ENCODE data around the gene BEND6. TPM values are rescaled to one million over a fixed set of nuclear protein-coding genes. Genes with fewer than 3 reads are reported as not detected.

Gene BEND6
- total and polyA plus RNA-seq, 2 of the 8 experiments (the other 6 are each of a cell fraction or from before 2014, with no cell fraction given) = 0.71 to 2.1 TPM

GRCh38 chr6:57033228-57033627 is 78.3 kb downstream of the BEND6 start:
- Histone ChIP-seq H2BK15ac (ENCODE audit: low read length) (no peak overlapping the region), H3K79me1 (ENCODE audit: low read depth, low read length) (no peaks in the 10 kb centered on the region), H3K23me2 (ENCODE audit: low read depth, low read length) (no peaks in the 10 kb centered on the region), H3K56ac (replicated peaks; ENCODE audit: insufficient read length, low read depth, low read length) (no peak overlapping the region), H3K18ac (ENCODE audit: extremely low read depth, low read length) (no peak overlapping the region), H4K5ac (ENCODE audit: insufficient read length, low read depth, low read length) (no peak overlapping the region), H3K79me2 (ENCODE audit: control insufficient read depth in 1 of 2, insufficient read depth in 2 of 2, low read length in 2 of 2) (no peaks in the 10 kb centered on the region), H2BK120ac (replicated peaks; ENCODE audit: low read depth, low read length) (no peak overlapping the region), H3K4me1 (replicated peaks in 1 of 4; ENCODE audit: control insufficient read depth in 3 of 4, insufficient read depth in 4 of 4, low read length in 3 of 4) (peaks cover 0 to 4% (median 0%) of the 10 kb centered on the region in 4 experiments; a peak in 1 of 7 replicates), H2BK5ac (ENCODE audit: low read depth, low read length) (no peak overlapping the region), H3K36me3 (ENCODE audit: control insufficient read depth in 2 of 4, insufficient read depth in 4 of 4, low read length in 3 of 4) (no peaks in the 10 kb centered on the region), H3K27me3 (replicated peaks in 1 of 4; ENCODE audit: control insufficient read depth in 3 of 4, extremely low read depth in 1 of 4, insufficient read depth in 3 of 4, low read length in 3 of 4) (no peaks in the 10 kb centered on the region), H3K27ac (ENCODE audit: low read depth, low read length) (no peak overlapping the region), H3K4ac (replicated peaks; ENCODE audit: insufficient read length, low read depth, low read length) (no peak overlapping the region), H3K14ac (ENCODE audit: insufficient read length) (no peak overlapping the region), H2BK12ac (ENCODE audit: low read depth, low read length) (no peak overlapping the region), H4K20me1 (replicated peaks in 1 of 2; ENCODE audit: control insufficient read depth in 1 of 2, insufficient read depth in 2 of 2, low read length in 2 of 2) (no peaks in the 10 kb centered on the region), H3K23ac (ENCODE audit: insufficient read length) (no peak overlapping the region), H4K8ac (ENCODE audit: extremely low read depth, insufficient read depth, low read length) (no peak overlapping the region), H2AK5ac (ENCODE audit: low read depth, low read length) (no peak overlapping the region), H3K9ac (replicated peaks in 1 of 4; ENCODE audit: extremely low read depth in 1 of 4, low read depth in 3 of 4, low read length in 3 of 4) (no peak overlapping the region), H2BK20ac (ENCODE audit: low read length) (no peak overlapping the region), H3K9me3 (ENCODE audit: insufficient read depth in 2 of 2, low read depth in 1 of 2, low read length in 1 of 2) (no peaks in the 10 kb centered on the region), H3K4me3 (ENCODE audit: extremely low read depth in 1 of 4, insufficient read depth in 2 of 4, low read depth in 3 of 4, low read length in 4 of 4) (no peak overlapping the region), H4K91ac (replicated peaks; ENCODE audit: insufficient read length, low read length) (no peak overlapping the region), H3K4me2 (ENCODE audit: insufficient read depth in 1 of 2, low read depth in 2 of 2, low read length in 2 of 2) (no peak overlapping the region), H2AFZ (ENCODE audit: low read length) (no peak overlapping the region)
- TF ChIP-seq SRF (IDR thresholded peaks at IDR 0.05; ENCODE audit: low read depth, low read length) (no peak), CBX5 (IDR thresholded peaks at IDR 0.05; ENCODE audit: low read depth, low read length) (no peak)
- FAIRE-seq (peak; percentile 60), DNase-seq (ENCODE audit: low read depth in 1 of 2, low spot score in 2 of 2) (no peak)
- CTCF ChIA-PET (ENCODE audit: partially characterized antibody) = no interaction called here
- POLR2A ChIA-PET (ENCODE audit: partially characterized antibody) = no interaction called here
- WGBS, 2 experiments (ENCODE audit: extremely low coverage in 1 of 2, insufficient coverage in 1 of 2, insufficient read length in 1 of 2, insufficient replicate concordance in 2 of 2, low coverage in 1 of 2, low lambda C conversion rate in 2 of 2, missing lambda C conversion rate in 1 of 2) = 96% methylated on average over 3 of the region's 3 CpGs; no CpG with 5 or more reads in 1 of the 2 experiments
